ENCODE data around the gene CLCA2.

- TF ChIP-seq, protein P1, sequence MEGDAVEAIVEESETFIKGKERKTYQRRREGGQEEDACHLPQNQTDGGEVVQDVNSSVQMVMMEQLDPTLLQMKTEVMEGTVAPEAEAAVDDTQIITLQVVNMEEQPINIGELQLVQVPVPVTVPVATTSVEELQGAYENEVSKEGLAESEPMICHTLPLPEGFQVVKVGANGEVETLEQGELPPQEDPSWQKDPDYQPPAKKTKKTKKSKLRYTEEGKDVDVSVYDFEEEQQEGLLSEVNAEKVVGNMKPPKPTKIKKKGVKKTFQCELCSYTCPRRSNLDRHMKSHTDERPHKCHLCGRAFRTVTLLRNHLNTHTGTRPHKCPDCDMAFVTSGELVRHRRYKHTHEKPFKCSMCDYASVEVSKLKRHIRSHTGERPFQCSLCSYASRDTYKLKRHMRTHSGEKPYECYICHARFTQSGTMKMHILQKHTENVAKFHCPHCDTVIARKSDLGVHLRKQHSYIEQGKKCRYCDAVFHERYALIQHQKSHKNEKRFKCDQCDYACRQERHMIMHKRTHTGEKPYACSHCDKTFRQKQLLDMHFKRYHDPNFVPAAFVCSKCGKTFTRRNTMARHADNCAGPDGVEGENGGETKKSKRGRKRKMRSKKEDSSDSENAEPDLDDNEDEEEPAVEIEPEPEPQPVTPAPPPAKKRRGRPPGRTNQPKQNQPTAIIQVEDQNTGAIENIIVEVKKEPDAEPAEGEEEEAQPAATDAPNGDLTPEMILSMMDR (IDR thresholded peaks at IDR 0.05; ENCODE audit: insufficient read depth, low read length): no peak
- TF ChIP-seq POLR2AphosphoS5 (IDR thresholded peaks at IDR 0.05; ENCODE audit: low read depth) (no peak), SPI1 (IDR thresholded peaks at IDR 0.05; ENCODE audit: borderline replicate concordance, low read depth) (no peak)
Observed at GRCh38 chr1:86448670-86449069, 24.7 kb downstream of the CLCA2 start.

Data from HL-60 (cell line).